Measurements from ENCODE around the gene PSMD12.

DNA sequence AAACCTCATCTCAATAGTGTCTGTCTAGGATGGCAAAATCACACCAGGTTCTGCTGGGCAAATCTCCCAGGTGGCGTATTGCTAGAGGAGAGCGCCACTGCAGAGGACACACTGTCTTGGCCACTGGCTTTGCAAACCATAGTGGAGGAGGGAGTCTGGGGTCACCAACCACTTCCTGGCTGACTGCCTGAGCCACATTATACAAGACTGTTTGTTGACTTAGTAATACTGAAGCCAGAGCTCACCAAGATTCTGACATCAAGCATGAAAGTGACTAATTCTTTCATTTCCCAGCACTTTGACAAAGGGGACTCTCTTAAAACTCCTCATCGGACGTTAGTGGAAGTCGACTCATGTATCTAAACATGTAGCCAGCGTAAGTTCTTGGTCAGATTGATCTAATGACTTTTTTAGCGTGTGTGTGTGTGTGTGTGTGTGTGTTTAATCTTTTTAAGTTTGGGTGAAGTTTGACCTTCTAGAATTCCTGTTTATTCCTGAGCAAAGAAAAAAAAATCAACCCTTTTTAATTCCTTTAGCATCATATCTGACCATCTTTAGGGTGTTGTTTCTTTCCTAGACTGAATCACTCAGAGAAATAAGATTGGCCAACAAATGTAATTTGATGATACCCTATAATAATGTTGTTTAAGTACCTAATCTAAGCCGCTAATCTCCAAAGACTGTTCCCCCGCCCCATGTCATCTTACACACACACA lies 24.4 kb upstream of the PSMD12 start:
- TF ChIP-seq, protein P1, sequence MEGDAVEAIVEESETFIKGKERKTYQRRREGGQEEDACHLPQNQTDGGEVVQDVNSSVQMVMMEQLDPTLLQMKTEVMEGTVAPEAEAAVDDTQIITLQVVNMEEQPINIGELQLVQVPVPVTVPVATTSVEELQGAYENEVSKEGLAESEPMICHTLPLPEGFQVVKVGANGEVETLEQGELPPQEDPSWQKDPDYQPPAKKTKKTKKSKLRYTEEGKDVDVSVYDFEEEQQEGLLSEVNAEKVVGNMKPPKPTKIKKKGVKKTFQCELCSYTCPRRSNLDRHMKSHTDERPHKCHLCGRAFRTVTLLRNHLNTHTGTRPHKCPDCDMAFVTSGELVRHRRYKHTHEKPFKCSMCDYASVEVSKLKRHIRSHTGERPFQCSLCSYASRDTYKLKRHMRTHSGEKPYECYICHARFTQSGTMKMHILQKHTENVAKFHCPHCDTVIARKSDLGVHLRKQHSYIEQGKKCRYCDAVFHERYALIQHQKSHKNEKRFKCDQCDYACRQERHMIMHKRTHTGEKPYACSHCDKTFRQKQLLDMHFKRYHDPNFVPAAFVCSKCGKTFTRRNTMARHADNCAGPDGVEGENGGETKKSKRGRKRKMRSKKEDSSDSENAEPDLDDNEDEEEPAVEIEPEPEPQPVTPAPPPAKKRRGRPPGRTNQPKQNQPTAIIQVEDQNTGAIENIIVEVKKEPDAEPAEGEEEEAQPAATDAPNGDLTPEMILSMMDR (IDR thresholded peaks at IDR 0.05): no peak
- no peak for TF ChIP-seq POLR2A (IDR thresholded peaks at IDR 0.05)

All from heart left ventricle (tissue), 13 donors.